GM23338 (cell line): Measurements from ENCODE around the gene MYO1A.

Experiments used
- CREB1 ChIP-seq: fragments of 250-450 bp; sonication (Bioruptor Pico); IDR thresholded peaks from 2 replicates; pipeline ENCODE4 v1.5.0; 2020; ENCODE audit warnings: low read depth, mild to moderate bottlenecking, moderate library complexity
- EZH2 ChIP-seq: fragments of 200-600 bp; sonication (generic); IDR thresholded peaks from one replicate; pipeline ENCODE4 v1.8.0; 2017; ENCODE audit warnings: antibody characterized with exemption, mild to moderate bottlenecking, low read depth; ENCODE audit not compliant: unreplicated experiment
- EZH2phosphoT487 ChIP-seq: fragments of 200-600 bp; sonication (generic); IDR thresholded peaks from one replicate; pipeline ENCODE4 v1.8.1; 2018; ENCODE audit warnings: antibody characterized with exemption; ENCODE audit not compliant: unreplicated experiment
- JUNB ChIP-seq: IDR thresholded peaks from one replicate; pipeline ENCODE4 v1.6.1; 2016; ENCODE audit warnings: antibody characterized with exemption; ENCODE audit not compliant: unreplicated experiment
- NANOG ChIP-seq: IDR thresholded peaks from 2 replicates; pipeline ENCODE4 v1.6.1; 2016; ENCODE audit warnings: antibody characterized with exemption, borderline replicate concordance
- POLR2AphosphoS5 ChIP-seq: IDR thresholded peaks from 2 replicates; pipeline ENCODE4 v1.6.1; 2016; ENCODE audit warnings: antibody characterized with exemption, low read depth
- STAT1 ChIP-seq: IDR thresholded peaks from one replicate; pipeline ENCODE4 v1.6.1; 2016; ENCODE audit warnings: antibody characterized with exemption; ENCODE audit not compliant: unreplicated experiment
- ZNF114 ChIP-seq: fragments of 250-450 bp; sonication (Bioruptor Pico); IDR thresholded peaks from 2 replicates; pipeline ENCODE4 v1.5.0; 2020; ENCODE audit warnings: mild to moderate bottlenecking, moderate library complexity
- ZNF331 ChIP-seq: fragments of 250-450 bp; sonication (Bioruptor Pico); IDR thresholded peaks from 2 replicates; pipeline ENCODE4 v1.5.0; 2020; ENCODE audit warnings: low read depth, mild to moderate bottlenecking, moderate library complexity
- TF ChIP-seq, protein P1 (sequence below), 2 experiments: fragments of 200-600 bp in 1 of 2; sonication (generic) in 1 of 2; conservative IDR thresholded peaks; 2 replicates each; pipeline versions ENCODE4 v1.5.1 to v1.6.1; 2016 to 2017; ENCODE audit warnings: antibody characterized with exemption in 2 of 2, low read depth in 2 of 2, mild to moderate bottlenecking in 2 of 2, moderate library complexity in 1 of 2
- TF ChIP-seq, protein P2 (sequence below): IDR thresholded peaks from one replicate; pipeline ENCODE4 v1.6.1; 2018; ENCODE audit warnings: antibody characterized with exemption; ENCODE audit not compliant: unreplicated experiment
- TF ChIP-seq, protein P3 (sequence below): IDR thresholded peaks from 2 replicates; pipeline ENCODE4 v1.6.1; 2016; ENCODE audit warnings: antibody characterized with exemption
- TF ChIP-seq, protein P4 (sequence below): fragments of 250-450 bp; sonication (Bioruptor Pico); IDR thresholded peaks from 2 replicates; pipeline ENCODE4 v1.5.0; 2020; ENCODE audit warnings: mild to moderate bottlenecking, moderate library complexity

DNA sequence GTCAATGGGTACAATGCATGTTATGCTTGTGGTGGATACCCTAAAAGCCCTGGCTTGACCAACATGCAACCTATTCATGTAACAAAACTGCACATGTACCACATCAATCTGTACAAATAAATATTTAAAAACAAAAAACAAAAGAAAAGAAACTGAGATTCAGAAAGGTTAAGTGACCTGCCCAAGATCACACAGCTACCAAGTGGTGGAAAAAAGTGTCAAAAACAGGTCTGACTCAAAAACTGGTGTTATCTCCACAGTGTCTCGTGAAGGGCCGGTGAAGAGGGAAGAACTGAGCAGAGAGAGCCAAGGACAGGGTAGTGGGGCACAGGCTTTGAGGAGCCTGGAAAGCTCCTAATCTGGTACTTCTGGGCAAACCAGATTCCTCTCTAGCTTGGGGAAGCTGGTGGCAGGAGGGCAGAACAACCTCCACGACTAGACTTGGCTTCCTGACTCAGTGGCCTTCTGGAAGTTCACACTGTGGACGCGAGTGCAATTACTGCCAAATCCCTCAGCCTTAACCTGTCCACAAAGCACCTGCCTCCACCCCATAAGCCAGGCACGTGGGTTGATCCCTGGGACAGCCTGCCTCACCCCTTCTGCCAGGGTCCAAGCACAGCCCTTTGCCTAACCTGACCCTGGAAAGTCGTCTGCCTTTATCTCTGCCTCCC lies 59.1 kb downstream of the MYO1A start:
- TF ChIP-seq, protein P1, sequence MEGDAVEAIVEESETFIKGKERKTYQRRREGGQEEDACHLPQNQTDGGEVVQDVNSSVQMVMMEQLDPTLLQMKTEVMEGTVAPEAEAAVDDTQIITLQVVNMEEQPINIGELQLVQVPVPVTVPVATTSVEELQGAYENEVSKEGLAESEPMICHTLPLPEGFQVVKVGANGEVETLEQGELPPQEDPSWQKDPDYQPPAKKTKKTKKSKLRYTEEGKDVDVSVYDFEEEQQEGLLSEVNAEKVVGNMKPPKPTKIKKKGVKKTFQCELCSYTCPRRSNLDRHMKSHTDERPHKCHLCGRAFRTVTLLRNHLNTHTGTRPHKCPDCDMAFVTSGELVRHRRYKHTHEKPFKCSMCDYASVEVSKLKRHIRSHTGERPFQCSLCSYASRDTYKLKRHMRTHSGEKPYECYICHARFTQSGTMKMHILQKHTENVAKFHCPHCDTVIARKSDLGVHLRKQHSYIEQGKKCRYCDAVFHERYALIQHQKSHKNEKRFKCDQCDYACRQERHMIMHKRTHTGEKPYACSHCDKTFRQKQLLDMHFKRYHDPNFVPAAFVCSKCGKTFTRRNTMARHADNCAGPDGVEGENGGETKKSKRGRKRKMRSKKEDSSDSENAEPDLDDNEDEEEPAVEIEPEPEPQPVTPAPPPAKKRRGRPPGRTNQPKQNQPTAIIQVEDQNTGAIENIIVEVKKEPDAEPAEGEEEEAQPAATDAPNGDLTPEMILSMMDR (conservative IDR thresholded peaks at IDR 0.05; ENCODE audit: low read depth in 2 of 2): no peak
- TF ChIP-seq, protein P2, sequence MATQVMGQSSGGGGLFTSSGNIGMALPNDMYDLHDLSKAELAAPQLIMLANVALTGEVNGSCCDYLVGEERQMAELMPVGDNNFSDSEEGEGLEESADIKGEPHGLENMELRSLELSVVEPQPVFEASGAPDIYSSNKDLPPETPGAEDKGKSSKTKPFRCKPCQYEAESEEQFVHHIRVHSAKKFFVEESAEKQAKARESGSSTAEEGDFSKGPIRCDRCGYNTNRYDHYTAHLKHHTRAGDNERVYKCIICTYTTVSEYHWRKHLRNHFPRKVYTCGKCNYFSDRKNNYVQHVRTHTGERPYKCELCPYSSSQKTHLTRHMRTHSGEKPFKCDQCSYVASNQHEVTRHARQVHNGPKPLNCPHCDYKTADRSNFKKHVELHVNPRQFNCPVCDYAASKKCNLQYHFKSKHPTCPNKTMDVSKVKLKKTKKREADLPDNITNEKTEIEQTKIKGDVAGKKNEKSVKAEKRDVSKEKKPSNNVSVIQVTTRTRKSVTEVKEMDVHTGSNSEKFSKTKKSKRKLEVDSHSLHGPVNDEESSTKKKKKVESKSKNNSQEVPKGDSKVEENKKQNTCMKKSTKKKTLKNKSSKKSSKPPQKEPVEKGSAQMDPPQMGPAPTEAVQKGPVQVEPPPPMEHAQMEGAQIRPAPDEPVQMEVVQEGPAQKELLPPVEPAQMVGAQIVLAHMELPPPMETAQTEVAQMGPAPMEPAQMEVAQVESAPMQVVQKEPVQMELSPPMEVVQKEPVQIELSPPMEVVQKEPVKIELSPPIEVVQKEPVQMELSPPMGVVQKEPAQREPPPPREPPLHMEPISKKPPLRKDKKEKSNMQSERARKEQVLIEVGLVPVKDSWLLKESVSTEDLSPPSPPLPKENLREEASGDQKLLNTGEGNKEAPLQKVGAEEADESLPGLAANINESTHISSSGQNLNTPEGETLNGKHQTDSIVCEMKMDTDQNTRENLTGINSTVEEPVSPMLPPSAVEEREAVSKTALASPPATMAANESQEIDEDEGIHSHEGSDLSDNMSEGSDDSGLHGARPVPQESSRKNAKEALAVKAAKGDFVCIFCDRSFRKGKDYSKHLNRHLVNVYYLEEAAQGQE: no peak
- TF ChIP-seq EZH2 (no peak), POLR2AphosphoS5 (no peak), EZH2phosphoT487 (no peak), STAT1 (no peak), ZNF114 (CRISPR knock-in tag) (no peak), CREB1 (CRISPR knock-in tag) (no peak), JUNB (no peak), NANOG (no peak), ZNF331 (CRISPR knock-in tag) (no peak)
- TF ChIP-seq, protein P3, sequence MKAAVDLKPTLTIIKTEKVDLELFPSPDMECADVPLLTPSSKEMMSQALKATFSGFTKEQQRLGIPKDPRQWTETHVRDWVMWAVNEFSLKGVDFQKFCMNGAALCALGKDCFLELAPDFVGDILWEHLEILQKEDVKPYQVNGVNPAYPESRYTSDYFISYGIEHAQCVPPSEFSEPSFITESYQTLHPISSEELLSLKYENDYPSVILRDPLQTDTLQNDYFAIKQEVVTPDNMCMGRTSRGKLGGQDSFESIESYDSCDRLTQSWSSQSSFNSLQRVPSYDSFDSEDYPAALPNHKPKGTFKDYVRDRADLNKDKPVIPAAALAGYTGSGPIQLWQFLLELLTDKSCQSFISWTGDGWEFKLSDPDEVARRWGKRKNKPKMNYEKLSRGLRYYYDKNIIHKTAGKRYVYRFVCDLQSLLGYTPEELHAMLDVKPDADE: no peak
- TF ChIP-seq, protein P4, sequence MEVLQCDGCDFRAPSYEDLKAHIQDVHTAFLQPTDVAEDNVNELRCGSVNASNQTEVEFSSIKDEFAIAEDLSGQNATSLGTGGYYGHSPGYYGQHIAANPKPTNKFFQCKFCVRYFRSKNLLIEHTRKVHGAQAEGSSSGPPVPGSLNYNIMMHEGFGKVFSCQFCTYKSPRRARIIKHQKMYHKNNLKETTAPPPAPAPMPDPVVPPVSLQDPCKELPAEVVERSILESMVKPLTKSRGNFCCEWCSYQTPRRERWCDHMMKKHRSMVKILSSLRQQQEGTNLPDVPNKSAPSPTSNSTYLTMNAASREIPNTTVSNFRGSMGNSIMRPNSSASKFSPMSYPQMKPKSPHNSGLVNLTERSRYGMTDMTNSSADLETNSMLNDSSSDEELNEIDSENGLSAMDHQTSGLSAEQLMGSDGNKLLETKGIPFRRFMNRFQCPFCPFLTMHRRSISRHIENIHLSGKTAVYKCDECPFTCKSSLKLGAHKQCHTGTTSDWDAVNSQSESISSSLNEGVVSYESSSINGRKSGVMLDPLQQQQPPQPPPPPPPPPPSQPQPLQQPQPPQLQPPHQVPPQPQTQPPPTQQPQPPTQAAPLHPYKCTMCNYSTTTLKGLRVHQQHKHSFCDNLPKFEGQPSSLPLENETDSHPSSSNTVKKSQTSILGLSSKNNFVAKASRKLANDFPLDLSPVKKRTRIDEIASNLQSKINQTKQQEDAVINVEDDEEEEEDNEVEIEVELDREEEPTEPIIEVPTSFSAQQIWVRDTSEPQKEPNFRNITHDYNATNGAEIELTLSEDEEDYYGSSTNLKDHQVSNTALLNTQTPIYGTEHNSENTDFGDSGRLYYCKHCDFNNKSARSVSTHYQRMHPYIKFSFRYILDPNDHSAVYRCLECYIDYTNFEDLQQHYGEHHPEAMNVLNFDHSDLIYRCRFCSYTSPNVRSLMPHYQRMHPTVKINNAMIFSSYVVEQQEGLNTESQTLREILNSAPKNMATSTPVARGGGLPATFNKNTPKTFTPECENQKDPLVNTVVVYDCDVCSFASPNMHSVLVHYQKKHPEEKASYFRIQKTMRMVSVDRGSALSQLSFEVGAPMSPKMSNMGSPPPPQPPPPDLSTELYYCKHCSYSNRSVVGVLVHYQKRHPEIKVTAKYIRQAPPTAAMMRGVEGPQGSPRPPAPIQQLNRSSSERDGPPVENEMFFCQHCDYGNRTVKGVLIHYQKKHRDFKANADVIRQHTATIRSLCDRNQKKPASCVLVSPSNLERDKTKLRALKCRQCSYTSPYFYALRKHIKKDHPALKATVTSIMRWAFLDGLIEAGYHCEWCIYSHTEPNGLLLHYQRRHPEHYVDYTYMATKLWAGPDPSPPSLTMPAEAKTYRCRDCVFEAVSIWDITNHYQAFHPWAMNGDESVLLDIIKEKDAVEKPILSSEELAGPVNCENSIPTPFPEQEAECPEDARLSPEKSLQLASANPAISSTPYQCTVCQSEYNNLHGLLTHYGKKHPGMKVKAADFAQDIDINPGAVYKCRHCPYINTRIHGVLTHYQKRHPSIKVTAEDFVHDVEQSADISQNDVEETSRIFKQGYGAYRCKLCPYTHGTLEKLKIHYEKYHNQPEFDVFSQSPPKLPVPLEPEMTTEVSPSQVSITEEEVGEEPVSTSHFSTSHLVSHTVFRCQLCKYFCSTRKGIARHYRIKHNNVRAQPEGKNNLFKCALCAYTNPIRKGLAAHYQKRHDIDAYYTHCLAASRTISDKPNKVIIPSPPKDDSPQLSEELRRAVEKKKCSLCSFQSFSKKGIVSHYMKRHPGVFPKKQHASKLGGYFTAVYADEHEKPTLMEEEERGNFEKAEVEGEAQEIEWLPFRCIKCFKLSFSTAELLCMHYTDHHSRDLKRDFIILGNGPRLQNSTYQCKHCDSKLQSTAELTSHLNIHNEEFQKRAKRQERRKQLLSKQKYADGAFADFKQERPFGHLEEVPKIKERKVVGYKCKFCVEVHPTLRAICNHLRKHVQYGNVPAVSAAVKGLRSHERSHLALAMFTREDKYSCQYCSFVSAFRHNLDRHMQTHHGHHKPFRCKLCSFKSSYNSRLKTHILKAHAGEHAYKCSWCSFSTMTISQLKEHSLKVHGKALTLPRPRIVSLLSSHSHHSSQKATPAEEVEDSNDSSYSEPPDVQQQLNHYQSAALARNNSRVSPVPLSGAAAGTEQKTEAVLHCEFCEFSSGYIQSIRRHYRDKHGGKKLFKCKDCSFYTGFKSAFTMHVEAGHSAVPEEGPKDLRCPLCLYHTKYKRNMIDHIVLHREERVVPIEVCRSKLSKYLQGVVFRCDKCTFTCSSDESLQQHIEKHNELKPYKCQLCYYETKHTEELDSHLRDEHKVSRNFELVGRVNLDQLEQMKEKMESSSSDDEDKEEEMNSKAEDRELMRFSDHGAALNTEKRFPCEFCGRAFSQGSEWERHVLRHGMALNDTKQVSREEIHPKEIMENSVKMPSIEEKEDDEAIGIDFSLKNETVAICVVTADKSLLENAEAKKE (CRISPR knock-in tag): no peak
